ENCODE measurements around the gene BST2.

The BST2 gene, protein sequence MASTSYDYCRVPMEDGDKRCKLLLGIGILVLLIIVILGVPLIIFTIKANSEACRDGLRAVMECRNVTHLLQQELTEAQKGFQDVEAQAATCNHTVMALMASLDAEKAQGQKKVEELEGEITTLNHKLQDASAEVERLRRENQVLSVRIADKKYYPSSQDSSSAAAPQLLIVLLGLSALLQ

DNA sequence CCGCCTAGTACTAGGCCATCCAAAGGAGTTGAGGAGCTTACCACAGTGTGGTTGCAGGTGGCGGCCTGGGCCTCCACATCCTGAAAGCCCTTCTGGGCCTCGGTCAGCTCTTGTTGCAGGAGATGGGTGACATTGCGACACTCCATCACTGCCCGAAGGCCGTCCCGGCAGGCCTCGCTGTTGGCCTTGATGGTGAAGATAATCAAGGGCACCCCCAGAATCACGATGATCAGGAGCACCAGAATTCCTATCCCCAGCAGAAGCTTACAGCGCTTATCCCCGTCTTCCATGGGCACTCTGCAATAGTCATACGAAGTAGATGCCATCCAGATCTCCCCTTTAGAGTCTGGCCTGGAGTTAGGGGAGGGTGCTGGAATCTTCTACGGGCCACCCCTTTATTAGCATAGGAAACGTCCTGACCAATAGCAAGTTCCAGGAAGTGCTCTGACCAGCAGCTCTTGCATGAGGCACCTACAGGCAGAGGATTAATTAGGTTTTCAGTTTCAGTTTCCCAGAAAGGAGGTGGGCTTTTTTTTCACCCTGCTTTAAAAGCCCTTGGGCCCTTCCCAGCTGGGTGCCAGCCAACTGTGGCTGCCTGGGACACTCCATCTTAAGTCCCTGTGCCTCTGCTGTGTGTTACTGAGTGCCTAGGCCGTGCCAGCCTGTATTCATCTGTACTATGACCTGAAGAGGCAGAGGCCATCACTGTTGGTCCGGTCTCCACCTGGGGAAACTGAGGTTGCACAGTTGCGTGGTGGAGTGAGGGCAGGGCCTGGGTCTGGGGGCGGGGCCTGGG is at the start of gene BST2:
BST2 (minus strand) TSS at position 381 of the 796 bp plus-strand sequence; CDS start at position 326, 55 bp downstream.
- no peak for DNase-seq (ENCODE audit: low read depth)

DNA sequence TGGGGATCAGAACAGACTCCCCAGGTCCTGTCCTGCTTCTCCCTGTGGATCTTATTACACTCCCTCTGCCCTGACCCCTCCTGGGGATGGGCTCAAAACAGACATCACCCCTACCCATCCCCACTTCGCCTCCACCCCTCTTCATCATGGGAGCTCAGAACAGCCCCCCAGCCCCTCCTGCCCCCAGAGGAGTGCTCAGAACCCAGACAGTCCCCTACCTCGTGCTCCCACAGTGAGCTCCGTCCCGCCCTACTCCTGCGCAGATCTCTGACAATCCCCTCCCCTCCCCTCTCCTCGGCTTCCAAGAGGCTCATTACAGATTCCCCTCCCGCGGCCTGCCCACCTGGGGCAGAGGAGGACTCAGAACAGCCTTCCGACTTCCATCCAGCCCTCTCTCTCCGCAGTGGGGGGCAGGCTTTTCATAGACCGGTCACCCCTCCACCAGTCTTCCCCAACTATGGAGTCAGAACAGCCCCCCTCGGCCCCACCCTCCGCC is 49.2 kb upstream of the BST2 start:
- no peak for DNase-seq (ENCODE audit: low read depth)

DNA sequence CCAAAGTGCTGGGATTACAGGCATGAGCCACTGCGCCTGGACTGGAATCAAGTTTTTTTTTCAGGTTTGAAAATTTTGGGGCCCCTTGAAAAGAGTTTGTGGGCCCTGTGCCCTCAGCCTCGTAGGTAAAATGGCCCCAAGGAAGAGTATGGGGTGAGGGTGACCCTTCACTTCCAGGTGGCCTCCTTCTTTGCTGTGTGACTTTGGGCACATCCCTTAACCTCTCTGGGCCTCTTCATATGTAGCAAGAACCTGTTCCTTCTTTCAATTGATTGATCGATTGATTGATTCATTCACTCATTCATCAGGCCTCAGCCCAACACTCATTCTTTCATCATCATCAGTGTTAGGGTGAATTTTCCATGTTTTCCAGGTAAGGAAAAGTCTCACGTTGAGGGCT is 46.4 kb upstream of the BST2 start:
- no peak for DNase-seq (ENCODE audit: low read depth)

DNA sequence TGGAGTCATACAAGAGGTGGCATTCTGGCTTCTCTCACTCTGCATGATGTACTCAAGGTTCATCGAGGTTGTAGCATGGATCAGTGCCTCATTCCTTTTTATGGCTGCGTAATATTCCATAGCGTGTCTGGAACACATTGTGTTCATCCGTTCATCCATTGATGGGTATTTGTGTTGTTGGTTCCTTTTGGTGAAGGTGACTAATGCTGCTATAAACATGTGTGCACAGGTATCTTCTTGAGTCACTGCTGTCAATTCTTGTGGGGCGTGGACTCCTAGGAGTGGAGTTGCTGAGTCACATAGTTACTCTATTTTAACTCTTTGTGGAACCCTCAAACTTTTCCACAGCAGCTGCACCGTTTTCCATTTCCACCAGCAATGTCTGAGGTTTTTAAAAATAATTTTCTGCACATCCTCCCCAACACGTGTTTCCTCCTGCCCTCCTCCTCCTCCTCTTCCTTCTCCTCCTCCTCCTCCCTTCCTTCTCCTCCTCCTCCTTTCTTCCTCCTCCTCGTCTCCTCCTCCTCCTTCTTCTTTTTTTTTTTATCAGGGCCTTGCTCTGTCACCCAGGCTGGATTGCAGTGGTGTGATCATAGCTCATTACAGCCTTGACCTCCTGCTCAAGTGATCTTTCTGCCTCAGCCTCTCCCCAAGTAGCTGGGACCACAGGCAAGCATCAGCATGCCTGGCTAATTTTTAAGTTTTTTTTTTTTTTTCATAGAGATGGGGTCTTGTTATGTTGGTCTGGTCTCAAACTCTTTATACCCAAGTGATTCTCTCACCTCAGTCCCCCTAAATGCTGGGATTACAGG is 45.0 kb upstream of the BST2 start:
- DNase-seq (ENCODE audit: low read depth): no peak

DNA sequence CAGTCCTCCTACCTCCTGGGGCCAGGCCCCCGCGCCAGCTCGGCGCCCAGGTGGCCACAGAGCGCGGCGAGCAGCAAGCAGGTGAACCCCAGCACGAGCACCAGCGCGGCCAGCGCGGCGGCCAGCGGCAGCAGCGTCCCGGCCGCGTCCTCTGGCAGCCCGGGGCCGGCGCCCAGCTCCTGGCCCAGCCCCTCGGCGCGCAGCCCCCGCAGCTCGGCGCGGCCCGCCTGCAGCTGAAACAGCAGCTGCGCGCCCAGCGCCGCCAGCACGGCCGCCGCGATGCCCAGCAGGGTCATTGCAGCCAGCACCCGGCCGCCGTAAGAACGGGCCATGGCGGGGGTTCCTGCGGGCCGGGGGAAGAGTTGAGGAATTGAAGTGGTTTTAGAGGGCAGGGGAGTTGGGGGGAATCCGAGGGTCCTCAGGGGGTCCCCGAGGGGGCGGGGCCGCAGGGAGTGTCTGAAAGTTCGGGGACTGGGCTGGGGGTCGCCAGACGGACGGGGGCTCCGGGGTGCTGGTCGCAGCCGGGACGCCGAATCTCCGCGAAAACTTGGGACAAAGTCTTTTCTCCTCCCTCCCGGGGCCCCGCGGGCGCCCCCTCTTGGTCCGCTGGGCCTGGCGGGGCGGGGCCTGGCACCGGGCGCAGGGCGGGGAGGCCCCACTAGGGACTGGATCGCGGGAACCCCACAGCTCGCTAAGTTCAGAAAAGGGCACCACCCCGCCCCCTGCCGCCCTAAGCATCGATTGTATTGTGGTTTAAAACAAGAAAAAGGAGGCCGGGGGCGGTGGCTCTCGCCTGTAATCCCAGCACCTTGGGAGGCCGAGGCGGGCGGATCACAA is 42.9 kb upstream of the BST2 start, which contains the start of gene TMEM221:
TMEM221 (minus strand) TSS at position 538 of the 837 bp plus-strand sequence; CDS start at position 332, 206 bp downstream.
- peak; percentile 42 for DNase-seq (ENCODE audit: low read depth)

DNA sequence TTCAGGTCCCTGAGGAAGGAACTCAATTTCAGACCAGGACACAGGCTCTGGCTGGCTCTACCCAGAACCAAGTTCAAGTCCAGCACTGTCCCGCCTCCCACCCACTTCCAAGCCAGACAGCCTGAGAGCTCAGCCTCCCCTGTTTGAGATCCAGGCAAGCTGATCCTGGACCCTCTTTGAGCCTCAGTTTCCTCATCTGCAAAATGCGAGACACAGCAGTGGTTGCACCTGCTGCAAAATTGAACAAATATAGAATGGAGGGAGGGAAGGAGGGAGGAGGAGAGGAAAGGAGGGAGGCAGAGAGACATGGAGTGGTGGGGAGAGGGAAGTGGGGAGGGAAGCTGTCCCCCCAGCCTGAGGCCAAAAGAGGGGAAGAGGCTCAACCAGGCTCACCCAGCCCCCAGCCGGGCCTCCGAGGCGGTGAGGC is 42.3 kb upstream of the BST2 start:
- no peak for DNase-seq (ENCODE audit: low read depth)

DNA sequence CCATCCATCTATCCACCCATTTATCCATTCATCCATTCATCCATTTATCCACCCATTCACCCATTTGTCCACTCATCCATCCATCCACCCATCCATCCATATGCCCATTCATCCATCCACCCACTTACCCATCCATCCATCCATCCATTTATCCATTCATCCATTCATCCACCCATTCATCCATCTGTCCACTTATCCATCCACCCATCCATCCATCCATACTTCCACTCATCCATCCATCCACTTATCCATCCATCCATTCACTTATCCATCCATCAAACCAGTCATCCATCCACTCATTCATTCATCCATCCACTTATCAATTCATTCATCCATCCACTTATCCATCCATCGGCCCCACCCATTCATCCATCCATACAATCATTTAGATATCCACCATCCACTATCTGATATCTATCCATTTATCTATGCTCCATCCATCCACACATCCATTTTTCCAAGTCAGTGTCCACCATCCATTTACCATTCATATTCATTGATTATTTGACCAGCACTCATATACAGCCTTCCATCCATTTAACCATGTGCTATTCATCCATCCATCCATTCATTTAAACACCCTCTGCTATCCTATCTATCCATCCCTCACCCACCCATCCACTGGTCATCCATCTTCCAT is 40.2 kb upstream of the BST2 start:
- DNase-seq (ENCODE audit: low read depth): no peak

DNA sequence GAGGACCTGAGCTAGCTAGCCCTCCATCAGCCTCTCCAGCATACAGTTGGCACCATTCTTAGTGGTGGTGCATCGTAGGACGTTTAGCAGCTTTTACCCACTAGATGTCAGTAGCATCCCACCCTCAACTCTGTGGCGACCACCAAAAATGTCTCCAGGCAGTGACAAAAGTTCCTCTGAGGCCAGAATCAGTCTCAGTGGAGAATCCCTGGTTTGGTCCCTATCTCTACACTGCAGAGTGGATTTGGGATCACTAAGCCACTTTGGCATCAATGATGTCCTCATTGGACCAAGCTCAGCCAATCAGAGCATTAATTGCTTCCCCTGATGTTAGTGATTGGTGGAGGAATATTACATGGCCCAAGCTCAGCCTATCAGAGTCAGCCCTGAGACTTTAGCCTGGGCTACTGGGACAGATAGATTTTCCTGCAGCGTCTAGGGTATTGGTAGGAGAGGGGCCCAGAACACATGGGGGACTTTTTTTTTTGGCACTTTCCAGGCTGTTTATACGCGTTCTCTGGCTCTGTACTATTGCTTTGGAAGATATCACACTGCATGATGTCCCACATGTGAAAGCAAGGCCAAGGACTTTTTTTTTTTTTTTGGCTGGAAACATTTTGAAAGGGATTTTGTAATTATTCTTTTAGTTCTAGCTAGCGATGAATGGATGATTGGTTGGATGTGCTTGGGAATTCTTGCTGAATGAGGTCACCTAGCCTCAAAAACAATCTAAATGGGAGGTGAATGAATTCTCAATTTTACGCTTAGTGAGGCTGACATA is 36.0 kb upstream of the BST2 start:
- no peak for DNase-seq (ENCODE audit: low read depth)

DNA sequence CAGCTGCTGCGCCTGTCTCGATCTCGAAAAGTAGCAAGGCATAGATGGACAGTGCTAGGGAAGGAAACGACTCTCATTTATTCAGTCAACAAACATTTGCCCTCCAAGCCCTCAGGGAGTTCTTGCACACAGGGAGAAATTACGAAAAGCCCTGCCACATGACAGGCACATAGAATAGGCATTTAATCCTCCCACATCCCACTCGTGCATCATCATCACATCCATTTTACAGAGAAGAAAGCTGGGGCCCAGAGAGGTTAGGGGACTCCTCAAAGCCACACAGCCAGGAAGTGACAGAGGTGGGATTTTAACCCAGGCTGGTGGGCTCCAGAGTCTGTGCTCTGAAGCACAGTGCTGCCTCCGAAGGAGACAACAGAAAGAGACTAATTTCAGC is 31.4 kb upstream of the BST2 start:
- no peak for DNase-seq (ENCODE audit: low read depth)

DNA sequence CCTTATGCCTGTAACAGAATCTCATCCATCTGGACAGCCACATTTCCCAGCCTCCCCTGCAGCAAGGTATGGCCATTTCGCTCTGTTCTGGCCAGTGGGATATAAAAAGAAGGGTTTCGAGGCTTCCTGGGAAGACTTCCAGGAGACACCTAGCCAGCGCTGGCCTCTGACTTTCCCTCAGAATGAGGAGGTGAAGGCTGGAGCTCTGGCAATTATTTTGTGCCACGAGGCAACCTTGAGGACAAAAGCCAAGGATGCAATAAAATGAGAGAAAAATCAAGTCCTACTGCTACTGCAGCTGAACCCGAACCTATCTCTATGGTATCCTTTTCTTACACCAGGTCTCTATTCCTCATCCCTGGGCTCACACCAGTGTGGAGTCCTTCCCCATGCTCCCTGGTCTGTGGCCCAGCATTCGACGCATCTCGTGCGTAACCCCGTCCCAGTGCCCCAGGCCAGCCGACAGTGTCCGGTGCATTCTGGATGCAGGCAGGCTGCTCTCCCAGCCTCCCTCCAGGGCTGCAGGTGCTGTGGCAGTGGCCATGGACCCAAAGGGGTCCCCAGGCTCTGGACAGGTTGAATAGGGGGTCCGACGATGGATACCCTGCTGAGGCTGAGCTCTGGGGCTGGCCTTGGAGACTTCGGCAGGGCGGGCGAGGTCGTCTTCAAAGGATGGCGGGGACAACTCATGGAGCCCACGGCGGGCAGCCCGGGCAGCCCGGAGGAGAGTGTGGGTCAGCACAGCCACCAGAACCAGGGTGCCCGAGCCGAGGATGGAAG is 30.9 kb upstream of the BST2 start:
- DNase-seq (ENCODE audit: low read depth): no peak

DNA sequence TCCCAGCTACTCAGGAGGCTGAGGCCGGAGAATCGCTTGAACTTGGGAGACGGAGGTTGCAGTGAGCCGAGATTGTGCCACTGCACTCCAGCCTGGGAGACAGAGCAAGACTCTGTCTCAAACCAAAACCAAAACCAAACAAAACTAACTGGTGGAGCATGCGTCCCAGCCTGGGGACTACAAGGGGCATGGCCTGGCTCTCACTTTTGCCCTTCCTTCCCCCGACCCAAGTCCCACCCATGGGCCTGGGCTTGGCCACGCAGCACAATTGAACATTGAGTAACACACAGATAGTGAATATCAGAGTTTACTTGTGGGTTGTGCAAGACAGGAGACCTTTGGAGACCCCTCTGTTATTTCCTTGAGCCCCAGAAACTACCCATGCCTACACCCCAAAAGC is 29.8 kb upstream of the BST2 start:
- DNase-seq (ENCODE audit: low read depth): no peak

DNA sequence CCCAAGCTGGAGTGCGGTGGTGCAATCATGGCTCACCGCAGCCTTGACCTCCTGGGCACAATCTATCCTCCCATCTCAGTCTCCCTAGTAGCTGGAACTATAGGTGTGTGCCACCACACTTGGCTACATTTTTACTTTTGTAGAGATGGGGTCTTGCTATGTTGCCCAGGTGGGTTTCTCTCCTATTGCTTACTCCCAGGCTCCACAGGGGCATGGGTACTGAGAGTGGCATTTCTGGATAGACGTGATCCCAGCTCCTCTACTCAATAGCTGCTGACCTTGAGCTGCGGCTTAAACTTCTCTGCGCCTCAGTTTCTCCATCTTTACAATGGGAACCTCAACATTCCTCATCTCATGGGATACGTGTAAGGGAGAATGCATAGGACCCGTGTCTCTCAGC is 26.0 kb upstream of the BST2 start:
- no peak for DNase-seq (ENCODE audit: low read depth)

DNA sequence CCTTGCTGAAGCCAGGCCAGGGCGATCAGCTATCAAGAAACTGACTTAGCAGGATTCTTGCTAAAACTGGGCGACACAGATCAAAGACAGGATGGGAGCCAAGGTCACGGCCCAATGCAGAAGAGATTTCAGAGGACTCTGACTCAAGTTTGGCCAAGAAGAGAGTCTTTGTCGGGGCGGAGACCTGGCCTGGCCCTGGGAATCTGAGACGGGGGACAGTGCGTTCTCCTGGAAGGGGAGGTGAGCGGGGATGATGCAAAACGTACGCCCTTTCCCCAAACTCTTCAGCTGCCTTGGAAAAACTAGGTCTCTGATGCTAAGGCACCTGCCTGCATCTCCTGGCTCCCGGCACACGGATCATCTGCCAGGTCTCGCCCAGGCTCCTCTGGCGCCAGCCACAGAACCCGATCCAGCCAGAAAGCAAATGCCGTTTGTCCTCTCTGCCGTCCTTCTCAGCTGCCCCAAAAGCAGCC is 24.2 kb upstream of the BST2 start:
- no peak for DNase-seq (ENCODE audit: low read depth)

DNA sequence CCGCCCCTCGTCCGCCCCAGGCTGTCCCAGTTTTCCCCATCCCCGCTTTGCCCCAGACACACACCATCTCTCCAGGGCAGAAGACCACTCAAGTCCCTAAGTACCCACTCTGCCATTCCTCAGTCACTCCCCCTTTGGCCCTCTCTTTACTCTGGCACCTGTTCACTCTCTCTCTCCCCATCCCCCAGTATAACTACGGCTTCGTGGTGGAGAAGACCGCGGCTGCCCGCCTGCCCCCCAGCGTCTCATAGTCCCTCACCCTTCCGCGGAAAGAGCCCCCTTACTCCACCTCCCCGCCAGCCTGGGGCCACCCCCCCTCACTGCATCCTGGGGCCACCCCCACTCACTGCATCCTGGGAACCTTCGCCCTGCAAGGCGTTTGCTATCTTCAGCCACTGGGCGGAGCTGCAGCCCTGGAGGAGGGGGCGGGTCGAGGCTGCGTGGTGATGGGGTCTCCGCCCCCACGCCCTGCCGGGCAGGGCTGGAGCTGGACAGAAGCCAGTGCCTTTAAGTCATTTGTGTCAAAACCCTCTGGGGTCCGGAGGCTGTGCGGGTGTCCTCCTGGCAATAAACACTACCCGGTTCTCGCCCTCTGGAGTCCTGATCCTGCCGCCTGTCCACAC is 19.4 kb upstream of the BST2 start:
- DNase-seq (ENCODE audit: low read depth): no peak

DNA sequence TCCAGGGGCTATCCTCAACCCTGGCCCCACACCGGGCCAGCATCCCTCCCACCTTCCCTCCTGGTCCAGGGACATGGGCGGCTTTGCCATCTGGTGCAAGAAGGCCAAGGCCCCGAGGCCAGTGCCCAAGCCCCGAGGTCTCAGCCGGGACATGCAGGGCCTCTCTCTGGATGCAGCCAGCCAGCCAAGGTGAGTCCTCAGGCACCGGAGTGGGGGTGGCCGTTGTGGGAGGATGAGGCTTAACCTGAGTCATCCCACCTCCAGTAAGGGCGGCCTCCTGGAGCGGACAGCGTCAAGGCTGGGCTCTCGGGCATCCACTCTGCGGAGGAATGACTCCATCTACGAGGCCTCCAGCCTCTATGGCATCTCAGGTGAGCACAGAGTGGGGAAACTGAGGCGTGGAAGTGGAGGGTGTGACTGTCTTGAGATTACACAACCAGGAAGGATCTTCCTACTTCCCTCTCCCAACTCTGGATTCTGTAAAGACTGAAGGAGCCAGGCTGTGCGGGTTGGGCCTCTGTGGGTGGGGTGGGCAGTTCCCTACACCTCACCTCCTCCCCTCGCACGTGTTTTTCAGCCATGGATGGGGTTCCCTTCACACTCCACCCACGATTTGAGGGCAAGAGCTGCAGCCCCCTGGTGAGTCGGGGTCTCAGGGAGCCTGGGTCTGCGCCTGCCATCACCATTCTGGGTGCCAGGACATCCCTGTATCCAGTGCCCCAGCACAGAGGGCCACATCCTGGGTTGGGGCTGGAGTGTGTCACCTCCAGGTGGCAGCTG is 18.2 kb upstream of the BST2 start:
- DNase-seq (ENCODE audit: low read depth): no peak

DNA sequence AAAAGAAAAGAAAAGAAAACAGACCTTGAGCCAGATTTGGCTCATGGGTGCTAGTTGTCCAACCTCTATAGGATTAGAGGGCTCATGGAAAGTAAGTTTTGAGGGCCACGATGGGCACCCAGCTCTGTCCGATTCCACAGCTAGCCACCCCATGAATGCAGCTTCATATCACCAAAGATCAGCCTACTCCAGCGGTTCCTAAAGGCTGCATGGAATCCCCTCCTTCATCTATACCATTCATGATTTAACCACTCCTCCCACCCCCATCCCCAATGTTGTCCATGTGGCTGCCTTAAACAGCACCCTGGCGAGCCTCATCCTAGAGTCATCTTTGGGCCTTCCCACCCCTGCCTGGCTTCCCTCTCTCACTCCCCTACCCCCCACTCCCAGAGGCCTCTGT is 16.5 kb upstream of the BST2 start:
- DNase-seq (ENCODE audit: low read depth): no peak

DNA sequence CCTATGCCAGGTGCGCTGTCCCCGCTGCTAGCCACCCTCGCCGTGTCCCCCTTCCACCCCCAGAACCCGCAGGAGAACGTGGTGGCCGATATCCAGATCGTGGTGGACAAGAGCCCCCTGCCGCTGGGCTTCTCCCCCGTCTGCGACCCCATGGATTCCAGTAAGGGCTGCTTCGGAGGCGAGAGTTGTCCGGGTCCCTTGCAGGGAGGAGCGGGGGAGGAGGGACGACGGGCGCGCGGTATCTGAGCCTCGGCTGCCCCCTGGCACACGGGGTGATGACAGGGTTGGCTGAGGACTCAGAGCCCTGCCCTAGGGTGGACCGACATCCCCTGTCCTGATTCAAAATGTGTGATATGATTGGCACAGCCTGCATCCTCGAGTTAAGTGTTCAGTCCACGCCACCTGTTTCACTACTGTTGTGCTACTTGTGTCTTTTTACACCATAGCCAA is 15.1 kb upstream of the BST2 start:
- no peak for DNase-seq (ENCODE audit: low read depth)

Data from CMK (cell line).